ENCODE measurements around the gene RCOR1.

DNA sequence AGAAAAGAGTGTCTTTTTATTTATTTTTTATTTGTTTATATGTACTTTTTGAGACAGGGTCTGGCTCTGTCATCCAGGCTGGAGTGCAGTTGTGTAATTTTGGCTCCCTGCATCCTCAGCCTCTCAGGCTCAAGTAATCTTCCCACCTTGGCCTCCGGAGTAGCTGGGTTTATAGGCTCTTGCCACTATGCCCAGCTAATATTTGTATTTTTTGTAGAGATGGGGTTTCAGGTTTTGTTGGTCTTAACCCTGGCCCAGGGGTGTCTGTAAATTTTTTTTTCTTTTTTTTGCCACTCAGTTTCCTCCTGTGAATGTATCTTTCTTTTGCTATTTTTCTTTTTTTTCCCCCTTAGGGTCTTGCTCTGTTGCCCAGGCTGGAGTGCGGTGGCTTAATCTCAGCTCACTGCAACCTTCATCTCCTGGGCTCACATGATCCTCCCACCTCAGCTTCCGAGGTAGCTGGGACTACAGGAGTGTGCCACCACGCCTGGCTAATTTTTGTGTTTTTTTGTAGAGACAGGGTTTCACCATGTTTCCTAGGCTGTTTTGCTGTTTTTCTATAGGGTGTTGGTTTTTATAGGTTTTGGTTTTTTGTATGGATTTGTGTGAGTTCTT, 11.0 kb downstream of the RCOR1 start:
- TF ChIP-seq, protein P1, sequence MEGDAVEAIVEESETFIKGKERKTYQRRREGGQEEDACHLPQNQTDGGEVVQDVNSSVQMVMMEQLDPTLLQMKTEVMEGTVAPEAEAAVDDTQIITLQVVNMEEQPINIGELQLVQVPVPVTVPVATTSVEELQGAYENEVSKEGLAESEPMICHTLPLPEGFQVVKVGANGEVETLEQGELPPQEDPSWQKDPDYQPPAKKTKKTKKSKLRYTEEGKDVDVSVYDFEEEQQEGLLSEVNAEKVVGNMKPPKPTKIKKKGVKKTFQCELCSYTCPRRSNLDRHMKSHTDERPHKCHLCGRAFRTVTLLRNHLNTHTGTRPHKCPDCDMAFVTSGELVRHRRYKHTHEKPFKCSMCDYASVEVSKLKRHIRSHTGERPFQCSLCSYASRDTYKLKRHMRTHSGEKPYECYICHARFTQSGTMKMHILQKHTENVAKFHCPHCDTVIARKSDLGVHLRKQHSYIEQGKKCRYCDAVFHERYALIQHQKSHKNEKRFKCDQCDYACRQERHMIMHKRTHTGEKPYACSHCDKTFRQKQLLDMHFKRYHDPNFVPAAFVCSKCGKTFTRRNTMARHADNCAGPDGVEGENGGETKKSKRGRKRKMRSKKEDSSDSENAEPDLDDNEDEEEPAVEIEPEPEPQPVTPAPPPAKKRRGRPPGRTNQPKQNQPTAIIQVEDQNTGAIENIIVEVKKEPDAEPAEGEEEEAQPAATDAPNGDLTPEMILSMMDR (IDR thresholded peaks at IDR 0.05; ENCODE audit: insufficient read depth, low read length) = no peak
- TF ChIP-seq POLR2AphosphoS5 (IDR thresholded peaks at IDR 0.05; ENCODE audit: low read depth) = no peak
- TF ChIP-seq, protein P2, sequence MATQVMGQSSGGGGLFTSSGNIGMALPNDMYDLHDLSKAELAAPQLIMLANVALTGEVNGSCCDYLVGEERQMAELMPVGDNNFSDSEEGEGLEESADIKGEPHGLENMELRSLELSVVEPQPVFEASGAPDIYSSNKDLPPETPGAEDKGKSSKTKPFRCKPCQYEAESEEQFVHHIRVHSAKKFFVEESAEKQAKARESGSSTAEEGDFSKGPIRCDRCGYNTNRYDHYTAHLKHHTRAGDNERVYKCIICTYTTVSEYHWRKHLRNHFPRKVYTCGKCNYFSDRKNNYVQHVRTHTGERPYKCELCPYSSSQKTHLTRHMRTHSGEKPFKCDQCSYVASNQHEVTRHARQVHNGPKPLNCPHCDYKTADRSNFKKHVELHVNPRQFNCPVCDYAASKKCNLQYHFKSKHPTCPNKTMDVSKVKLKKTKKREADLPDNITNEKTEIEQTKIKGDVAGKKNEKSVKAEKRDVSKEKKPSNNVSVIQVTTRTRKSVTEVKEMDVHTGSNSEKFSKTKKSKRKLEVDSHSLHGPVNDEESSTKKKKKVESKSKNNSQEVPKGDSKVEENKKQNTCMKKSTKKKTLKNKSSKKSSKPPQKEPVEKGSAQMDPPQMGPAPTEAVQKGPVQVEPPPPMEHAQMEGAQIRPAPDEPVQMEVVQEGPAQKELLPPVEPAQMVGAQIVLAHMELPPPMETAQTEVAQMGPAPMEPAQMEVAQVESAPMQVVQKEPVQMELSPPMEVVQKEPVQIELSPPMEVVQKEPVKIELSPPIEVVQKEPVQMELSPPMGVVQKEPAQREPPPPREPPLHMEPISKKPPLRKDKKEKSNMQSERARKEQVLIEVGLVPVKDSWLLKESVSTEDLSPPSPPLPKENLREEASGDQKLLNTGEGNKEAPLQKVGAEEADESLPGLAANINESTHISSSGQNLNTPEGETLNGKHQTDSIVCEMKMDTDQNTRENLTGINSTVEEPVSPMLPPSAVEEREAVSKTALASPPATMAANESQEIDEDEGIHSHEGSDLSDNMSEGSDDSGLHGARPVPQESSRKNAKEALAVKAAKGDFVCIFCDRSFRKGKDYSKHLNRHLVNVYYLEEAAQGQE (IDR thresholded peaks at IDR 0.05; ENCODE audit: insufficient replicate concordance, low read depth) = no peak

All from HL-60 (cell line).